ENCODE measurements around the gene CRELD2.

DNA sequence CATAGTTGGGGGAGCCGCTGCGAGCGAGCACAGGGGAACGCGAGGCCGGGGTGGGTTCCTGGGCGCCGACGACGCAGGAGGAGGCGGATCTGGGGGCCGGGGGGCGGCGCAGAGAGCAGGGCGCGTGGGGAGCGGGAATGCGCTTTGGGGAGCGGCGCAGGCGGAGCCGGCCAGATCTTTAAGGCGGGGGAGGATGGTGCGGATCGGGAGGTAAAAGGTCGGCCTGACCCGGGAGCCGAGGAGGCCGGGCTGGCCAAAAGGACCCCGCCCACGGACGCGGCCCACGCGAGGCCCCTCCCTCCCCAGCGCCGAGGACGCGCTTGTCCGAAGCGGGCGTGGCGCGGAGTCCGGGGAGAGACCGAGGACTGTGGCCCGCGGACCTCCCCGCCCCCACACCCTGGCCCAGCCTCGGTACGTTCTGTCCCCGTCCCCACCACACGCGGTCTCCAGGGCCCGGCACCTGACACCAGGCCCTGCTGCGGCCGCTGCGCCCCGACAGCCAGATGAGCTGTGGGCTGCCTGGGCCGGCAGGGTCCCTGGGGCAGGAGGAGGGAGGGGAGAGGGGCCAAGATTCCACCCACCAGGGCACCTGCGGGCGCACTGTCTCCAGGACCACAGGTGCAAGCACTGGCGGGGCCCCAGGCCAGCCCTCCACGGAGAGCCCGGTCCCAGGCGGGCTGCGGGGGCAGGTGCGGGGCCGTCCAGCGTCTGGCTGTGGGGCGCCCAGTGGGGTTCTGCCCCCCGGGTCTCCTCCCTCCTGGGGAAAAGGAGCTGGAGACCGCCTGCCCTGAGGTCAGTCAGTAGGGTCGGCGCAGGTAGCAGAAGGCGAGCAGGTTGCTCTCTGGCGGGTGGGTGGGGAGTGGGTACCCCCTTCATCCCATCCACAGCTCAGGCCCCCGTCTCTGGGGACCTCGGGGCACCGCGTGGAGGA, 53.1 kb downstream of the CRELD2 start:
- TF ChIP-seq POLR2AphosphoS5 (IDR thresholded peaks at IDR 0.05; ENCODE audit: borderline replicate concordance, low read depth, low read length) (no peak; the same call in 1 of the 2 replicates), EZH2 (IDR thresholded peaks at IDR 0.05) (no peak)

Data from SK-N-MC (cell line).